ENCODE measurements around the gene PDLIM3. TPM values are rescaled to one million over a fixed set of nuclear protein-coding genes. Genes with fewer than 3 reads are reported as not detected.
"Not testable (repeated sequence)": the region's sequence is repeated elsewhere in the genome, so short reads cannot be mapped to it uniquely, and the experiment has no call there.

The PDLIM3 gene
- total and polyA plus RNA-seq, 4 donors = 45.3 to 140 (median 90.3) TPM

DNA sequence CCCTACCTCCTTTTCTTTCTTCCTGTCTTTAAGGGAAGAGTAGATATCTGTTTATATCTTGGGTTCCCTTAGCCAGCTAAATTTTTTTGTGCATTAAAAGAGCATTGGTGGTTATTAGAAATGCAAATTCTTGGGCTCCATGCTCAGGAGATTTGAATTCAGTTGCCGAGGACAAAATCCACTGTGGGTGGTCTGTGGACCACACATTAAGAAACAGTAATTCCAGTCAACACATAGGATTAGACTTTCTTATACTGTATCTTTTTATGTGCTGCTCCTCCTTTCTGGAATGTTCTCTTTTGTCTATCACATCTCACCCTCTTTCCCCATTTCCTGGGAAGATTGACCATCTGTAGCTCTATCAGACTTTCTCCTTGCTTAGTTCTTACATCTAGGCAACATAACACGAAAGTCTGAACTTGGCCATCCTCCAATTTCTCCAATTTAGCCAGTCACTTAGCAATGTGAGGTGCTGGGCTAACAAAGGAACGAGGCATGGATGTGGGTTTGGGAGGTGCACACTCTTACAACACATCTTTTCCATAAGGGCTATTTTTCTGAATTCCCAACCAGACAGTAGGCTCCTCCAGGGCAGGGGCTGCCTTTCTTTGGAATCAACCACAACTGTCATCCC lies 5.3 kb upstream of the PDLIM3 start:
- H3K36me3 ChIP-seq (ENCODE audit: control insufficient read depth, insufficient read depth, low read length) = no peaks in the 10 kb centered on the region
- H3K4me3 ChIP-seq (ENCODE audit: low read depth, low read length) = no peak overlapping the region
- H3K4me1 ChIP-seq (ENCODE audit: control insufficient read depth, insufficient read depth, low read length) = peaks cover 27% of the 10 kb centered on the region
- no peaks in the 10 kb centered on the region for H3K9me3 ChIP-seq (ENCODE audit: control insufficient read depth, insufficient read depth, low read length)
- peak in 2 of 6 donors; percentile 50 to 57 for DNase-seq (ENCODE audit: low read depth in 4 of 6, low spot score in 6 of 6)
- no CpG with 5 or more reads among the region's 3 CpGs for WGBS (ENCODE audit: insufficient coverage)
- H3K27me3 ChIP-seq (ENCODE audit: control insufficient read depth, insufficient read depth, low read length) = peaks cover 7% of the 10 kb centered on the region
- peak overlapping the region; percentile 79 for H3K27ac ChIP-seq (ENCODE audit: low read depth, low read length)

DNA sequence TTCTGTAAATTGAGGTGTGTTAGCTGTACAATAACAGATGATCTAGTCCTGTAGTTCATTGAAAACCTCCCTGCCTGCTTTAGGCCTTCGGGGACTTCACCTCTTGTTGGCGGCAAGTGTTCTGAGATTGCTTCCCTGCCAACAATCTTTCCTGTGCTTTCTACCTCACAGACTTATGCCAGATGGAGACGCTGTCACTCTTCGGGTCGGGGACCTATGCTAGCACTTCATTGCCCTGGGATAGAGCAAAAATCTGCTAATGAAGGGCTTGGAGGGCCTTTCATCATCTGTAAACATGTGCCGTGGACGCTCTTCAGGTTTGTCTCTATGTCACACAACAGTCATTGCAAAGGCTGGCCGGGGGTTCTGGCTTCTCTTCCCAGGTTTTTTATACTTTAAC lies 4.7 kb upstream of the PDLIM3 start:
- no peaks in the 10 kb centered on the region for H3K36me3 ChIP-seq (ENCODE audit: control insufficient read depth, insufficient read depth, low read length)
- no peak overlapping the region for H3K4me3 ChIP-seq (ENCODE audit: low read depth, low read length)
- H3K27ac ChIP-seq (ENCODE audit: low read depth, low read length) = peak overlapping the region; percentile 79
- peaks cover 27% of the 10 kb centered on the region for H3K4me1 ChIP-seq (ENCODE audit: control insufficient read depth, insufficient read depth, low read length)
- WGBS (ENCODE audit: insufficient coverage) = 47% methylated on average over 7 of the region's 8 CpGs
- peak in 2 of 6 donors; percentile 9 to 26 for DNase-seq (ENCODE audit: low read depth in 4 of 6, low spot score in 6 of 6)
- H3K27me3 ChIP-seq (ENCODE audit: control insufficient read depth, insufficient read depth, low read length) = peaks cover 8% of the 10 kb centered on the region
- no peaks in the 10 kb centered on the region for H3K9me3 ChIP-seq (ENCODE audit: control insufficient read depth, insufficient read depth, low read length)

GRCh38 chr4:185538806-185539205 lies 3.5 kb upstream of the PDLIM3 start:
- Histone ChIP-seq H3K36me3 (ENCODE audit: control insufficient read depth, insufficient read depth, low read length) (no peaks in the 10 kb centered on the region), H3K4me3 (ENCODE audit: low read depth, low read length) (no peak overlapping the region), H3K27ac (ENCODE audit: low read depth, low read length) (no peak overlapping the region), H3K27me3 (ENCODE audit: control insufficient read depth, insufficient read depth, low read length) (peaks cover 14% of the 10 kb centered on the region), H3K4me1 (ENCODE audit: control insufficient read depth, insufficient read depth, low read length) (peaks cover 31% of the 10 kb centered on the region), H3K9me3 (ENCODE audit: control insufficient read depth, insufficient read depth, low read length) (no peaks in the 10 kb centered on the region)
- 60% methylated on average over 1 of the region's 1 CpG for WGBS (ENCODE audit: insufficient coverage)
- DNase-seq (ENCODE audit: low read depth in 4 of 6, low spot score in 6 of 6) = no peak

- WGBS (ENCODE audit: insufficient coverage) = 0% methylated on average over 1 of the region's 4 CpGs
- H3K27ac ChIP-seq (ENCODE audit: low read depth, low read length) = peak overlapping the region; percentile 51
- peaks cover 14% of the 10 kb centered on the region for H3K27me3 ChIP-seq (ENCODE audit: control insufficient read depth, insufficient read depth, low read length)
- H3K4me3 ChIP-seq (ENCODE audit: low read depth, low read length) = peak overlapping the region; percentile 32
- no peaks in the 10 kb centered on the region for H3K9me3 ChIP-seq (ENCODE audit: control insufficient read depth, insufficient read depth, low read length)
- DNase-seq (ENCODE audit: low read depth in 4 of 6, low spot score in 6 of 6) = peak in 2 of 6 donors; percentile 51 to 74
- peaks cover 15% of the 10 kb centered on the region for H3K4me1 ChIP-seq (ENCODE audit: control insufficient read depth, insufficient read depth, low read length)
- no peaks in the 10 kb centered on the region for H3K36me3 ChIP-seq (ENCODE audit: control insufficient read depth, insufficient read depth, low read length)
Observed at GRCh38 chr4:185536411-185536709, 1.1 kb upstream of the PDLIM3 start.

DNA sequence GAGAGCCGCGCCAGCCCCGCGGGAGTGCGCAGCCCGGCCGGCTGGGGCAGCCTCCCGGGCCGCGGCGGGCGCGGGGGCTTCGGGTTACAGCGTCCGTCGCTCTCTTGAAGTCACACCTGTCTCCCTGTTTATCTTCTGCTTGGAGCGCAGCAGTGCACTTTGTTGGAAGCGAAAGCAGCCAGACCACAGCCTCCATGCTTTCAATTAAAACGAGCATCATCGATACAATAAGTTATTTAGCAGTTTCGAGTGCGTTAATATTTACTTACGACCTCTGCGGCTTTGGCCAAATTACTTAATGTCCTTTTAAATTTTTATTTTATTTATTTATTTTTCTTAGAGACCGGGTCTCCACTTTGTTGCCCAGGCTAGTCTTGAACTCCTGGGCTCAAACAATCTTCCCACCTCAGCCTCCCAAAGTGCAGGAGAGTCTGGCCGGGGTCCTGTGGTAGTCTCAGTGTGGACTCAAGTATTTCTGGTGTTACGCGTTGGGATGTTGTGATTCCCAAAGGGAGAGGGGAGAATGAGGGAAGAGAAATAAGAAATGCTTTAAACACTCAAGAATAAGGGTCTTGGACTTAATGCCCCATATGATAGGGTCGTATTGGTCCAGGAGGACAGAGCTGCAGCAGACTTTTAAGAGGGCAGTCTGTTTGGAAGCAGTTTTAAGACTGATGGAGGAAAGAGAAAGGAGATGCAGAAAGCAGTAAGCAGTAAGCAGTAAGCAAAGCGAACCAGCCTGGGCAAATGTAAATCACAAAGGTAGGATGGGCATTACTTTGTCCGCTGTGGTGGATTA lies 504 bp upstream of the PDLIM3 start:
- peaks cover 9% of the 10 kb centered on the region for H3K4me1 ChIP-seq (ENCODE audit: control insufficient read depth, insufficient read depth, low read length)
- H3K27ac ChIP-seq (ENCODE audit: low read depth, low read length) = peak overlapping the region; percentile 51
- 4% methylated on average over 26 of the region's 32 CpGs for WGBS (ENCODE audit: insufficient coverage)

GRCh38 chr4:185534511-185534865 lies 819 bp downstream of the PDLIM3 start:
- Histone ChIP-seq H3K9me3 (ENCODE audit: control insufficient read depth, insufficient read depth, low read length) (no peaks in the 10 kb centered on the region), H3K27ac (ENCODE audit: low read depth, low read length) (peak overlapping the region; percentile 67), H3K4me3 (ENCODE audit: low read depth, low read length) (peak overlapping the region; percentile 47), H3K36me3 (ENCODE audit: control insufficient read depth, insufficient read depth, low read length) (no peaks in the 10 kb centered on the region), H3K4me1 (ENCODE audit: control insufficient read depth, insufficient read depth, low read length) (peaks cover 8% of the 10 kb centered on the region), H3K27me3 (ENCODE audit: control insufficient read depth, insufficient read depth, low read length) (peaks cover 14% of the 10 kb centered on the region)
- 1% methylated on average over 9 of the region's 10 CpGs for WGBS (ENCODE audit: insufficient coverage)
- no peak for DNase-seq (ENCODE audit: low read depth in 4 of 6, low spot score in 6 of 6)

More for the DNA sequence above, 504 bp upstream of the PDLIM3 start:
- Histone ChIP-seq H3K27me3 (ENCODE audit: control insufficient read depth, insufficient read depth, low read length) (peaks cover 14% of the 10 kb centered on the region), H3K4me3 (ENCODE audit: low read depth, low read length) (peak overlapping the region; percentile 32), H3K9me3 (ENCODE audit: control insufficient read depth, insufficient read depth, low read length) (no peaks in the 10 kb centered on the region), H3K36me3 (ENCODE audit: control insufficient read depth, insufficient read depth, low read length) (no peaks in the 10 kb centered on the region)
- no peak for DNase-seq (ENCODE audit: low read depth in 4 of 6, low spot score in 6 of 6)

DNA sequence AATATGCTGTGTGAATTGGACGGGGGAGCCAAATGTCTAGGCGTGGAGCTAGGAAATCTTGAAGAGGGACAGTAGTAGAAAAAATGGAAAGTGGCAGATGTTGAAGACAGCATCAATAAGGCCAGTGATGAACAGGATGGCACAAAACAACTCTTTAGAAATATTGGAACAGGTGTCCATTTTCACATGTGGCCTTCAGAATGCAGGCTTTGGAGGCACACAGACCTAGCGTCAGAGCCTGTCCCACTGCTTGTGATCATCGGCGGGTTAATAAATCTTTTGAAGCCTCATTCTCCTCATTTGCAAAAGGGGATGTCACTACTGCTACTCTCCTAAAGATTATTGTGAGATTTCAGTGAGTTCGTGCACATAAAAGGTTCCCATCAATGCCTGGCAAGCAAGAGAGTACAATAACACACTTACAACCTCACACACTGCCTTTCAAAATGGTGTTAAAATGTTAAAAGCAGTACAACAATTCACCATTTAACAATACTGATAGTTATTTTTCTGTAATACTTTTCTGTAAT lies 2.4 kb downstream of the PDLIM3 start:
- H3K9me3 ChIP-seq (ENCODE audit: control insufficient read depth, insufficient read depth, low read length) = no peaks in the 10 kb centered on the region
- no peaks in the 10 kb centered on the region for H3K36me3 ChIP-seq (ENCODE audit: control insufficient read depth, insufficient read depth, low read length)
- H3K4me3 ChIP-seq (ENCODE audit: low read depth, low read length) = no peak overlapping the region
- peaks cover 8% of the 10 kb centered on the region for H3K4me1 ChIP-seq (ENCODE audit: control insufficient read depth, insufficient read depth, low read length)
- H3K27me3 ChIP-seq (ENCODE audit: control insufficient read depth, insufficient read depth, low read length) = peaks cover 14% of the 10 kb centered on the region
- DNase-seq (ENCODE audit: low read depth in 4 of 6, low spot score in 6 of 6) = peak in 1 of 6 donors; percentile 31
- 40% methylated on average over 3 of the region's 6 CpGs for WGBS (ENCODE audit: insufficient coverage)
- H3K27ac ChIP-seq (ENCODE audit: low read depth, low read length) = peak overlapping the region; percentile 8

GRCh38 chr4:185532293-185532692 lies 3.0 kb downstream of the PDLIM3 start:
- H3K4me3 ChIP-seq (ENCODE audit: low read depth, low read length) = no peak overlapping the region
- H3K36me3 ChIP-seq (ENCODE audit: control insufficient read depth, insufficient read depth, low read length) = no peaks in the 10 kb centered on the region
- H3K4me1 ChIP-seq (ENCODE audit: control insufficient read depth, insufficient read depth, low read length) = peaks cover 8% of the 10 kb centered on the region
- WGBS (ENCODE audit: insufficient coverage) = 53% methylated on average over 7 of the region's 7 CpGs
- H3K27ac ChIP-seq (ENCODE audit: low read depth, low read length) = peak overlapping the region; percentile 8
- H3K9me3 ChIP-seq (ENCODE audit: control insufficient read depth, insufficient read depth, low read length) = no peaks in the 10 kb centered on the region
- H3K27me3 ChIP-seq (ENCODE audit: control insufficient read depth, insufficient read depth, low read length) = peaks cover 14% of the 10 kb centered on the region
- peak in 1 of 6 donors; percentile 45 for DNase-seq (ENCODE audit: low read depth in 4 of 6, low spot score in 6 of 6)

GRCh38 chr4:185531654-185532053 lies 3.7 kb downstream of the PDLIM3 start:
- DNase-seq (ENCODE audit: low read depth in 4 of 6, low spot score in 6 of 6); H3K36me3 ChIP-seq (ENCODE audit: control insufficient read depth, insufficient read depth, low read length); H3K9me3 ChIP-seq (ENCODE audit: control insufficient read depth, insufficient read depth, low read length); H3K4me1 ChIP-seq (ENCODE audit: control insufficient read depth, insufficient read depth, low read length); H3K4me3 ChIP-seq (ENCODE audit: low read depth, low read length); H3K27ac ChIP-seq (ENCODE audit: low read depth, low read length): not testable (repeated sequence)
- H3K27me3 ChIP-seq (ENCODE audit: control insufficient read depth, insufficient read depth, low read length) = peaks cover 14% of the 10 kb centered on the region
- WGBS (ENCODE audit: insufficient coverage) = 100% methylated on average over 3 of the region's 11 CpGs
